Neuronal stem cell (in vitro differentiated cells): ENCODE data around the gene COL25A1.

Experiments
- DNase-seq: peaks from one replicate; pipeline ENCODE4 v3.0.0-alpha.2; 2013; ENCODE audit warnings: low spot score
- H2AFZ ChIP-seq: one replicate; pipeline ENCODE4 v1.6.1; 2013; ENCODE audit warnings: mild to moderate bottlenecking, low read length, inconsistent platforms
- H2AK5ac ChIP-seq: 2 replicates; pipeline ENCODE4 v1.6.1; 2013; ENCODE audit warnings: low read depth, mild to moderate bottlenecking, inconsistent platforms, low read length, moderate library complexity, mixed read lengths
- H2BK120ac ChIP-seq: 2 replicates; pipeline ENCODE4 v1.6.1; 2013; ENCODE audit warnings: low read depth, mild to moderate bottlenecking, inconsistent platforms, low read length, moderate library complexity, mixed read lengths
- H2BK12ac ChIP-seq: one replicate; pipeline ENCODE4 v1.6.1; 2013; ENCODE audit warnings: low read length, inconsistent platforms
- H2BK15ac ChIP-seq: 2 replicates; pipeline ENCODE4 v1.6.1; 2013; ENCODE audit warnings: mild to moderate bottlenecking, low read length, inconsistent platforms, mixed read lengths
- H2BK5ac ChIP-seq: one replicate; pipeline ENCODE4 v1.6.1; 2013; ENCODE audit warnings: inconsistent platforms, mild to moderate bottlenecking, low read length, moderate library complexity
- H3K14ac ChIP-seq: one replicate; pipeline ENCODE4 v1.6.1; 2013; ENCODE audit warnings: low read length, inconsistent platforms
- H3K18ac ChIP-seq: 2 replicates; pipeline ENCODE4 v1.6.1; 2013; ENCODE audit warnings: low read length, inconsistent platforms
- H3K23ac ChIP-seq: 2 replicates; pipeline ENCODE4 v1.6.1; 2013; ENCODE audit warnings: low read depth, mild to moderate bottlenecking, mixed read lengths, low read length, inconsistent platforms; ENCODE audit not compliant: poor library complexity
- H3K27ac ChIP-seq: replicated peaks from 3 replicates; pipeline ENCODE4 v1.5.1; 2013; ENCODE audit warnings: low read length, inconsistent platforms
- H3K27me3 ChIP-seq, 3 experiments: 2 replicates each; pipeline ENCODE4 v1.6.1; 2013; ENCODE audit warnings: low read length in 3 of 3, mild to moderate bottlenecking in 2 of 3, inconsistent platforms in 1 of 3, low read depth in 1 of 3, mixed read lengths in 1 of 3, moderate library complexity in 1 of 3; ENCODE audit not compliant: control insufficient read depth in 3 of 3, insufficient read depth in 3 of 3
- H3K36me3 ChIP-seq, 2 donors: replicated peaks in 1 of 2; 2 replicates each; pipeline ENCODE4 v1.6.1; 2013; ENCODE audit warnings: low read length in 2 of 2; ENCODE audit not compliant: control insufficient read depth in 2 of 2, insufficient read depth in 2 of 2
- H3K4ac ChIP-seq: 2 replicates; pipeline ENCODE4 v1.6.1; 2013; ENCODE audit warnings: inconsistent platforms, mild to moderate bottlenecking, low read length, moderate library complexity
- H3K4me1 ChIP-seq, 2 donors: 1 replicate in 1 of 2; 2 replicates in 1 of 2; pipeline ENCODE4 v1.6.1; 2013; ENCODE audit warnings: low read length in 2 of 2, low read depth in 1 of 2; ENCODE audit not compliant: control insufficient read depth in 2 of 2, insufficient read depth in 1 of 2
- H3K4me2 ChIP-seq: one replicate; pipeline ENCODE4 v1.6.1; 2013; ENCODE audit warnings: mild to moderate bottlenecking, low read length, inconsistent platforms; ENCODE audit not compliant: insufficient read depth, poor library complexity, severe bottlenecking
- H3K4me3 ChIP-seq, 2 donors: 2 replicates each; pipeline ENCODE4 v1.5.1; 2013; ENCODE audit warnings: low read length in 2 of 2, mild to moderate bottlenecking in 2 of 2, inconsistent platforms in 1 of 2, moderate library complexity in 1 of 2
- H3K79me1 ChIP-seq: one replicate; pipeline ENCODE4 v1.6.1; 2013; ENCODE audit warnings: low read depth, mild to moderate bottlenecking, inconsistent platforms, low read length, moderate library complexity
- H3K9ac ChIP-seq: one replicate; pipeline ENCODE4 v1.6.1; 2013; ENCODE audit warnings: mild to moderate bottlenecking, low read depth, low read length, inconsistent platforms; ENCODE audit not compliant: poor library complexity
- H3K9me3 ChIP-seq, 2 donors: replicated peaks in 1 of 2; 2 replicates each; pipeline versions ENCODE3 to v1.6.1; 2013; ENCODE audit warnings: low read length in 2 of 2, mild to moderate bottlenecking in 2 of 2, inconsistent platforms in 1 of 2, low read depth in 1 of 2, mixed read lengths in 1 of 2, moderate library complexity in 1 of 2; ENCODE audit not compliant: control insufficient read depth in 2 of 2, insufficient read depth in 1 of 2
- H4K8ac ChIP-seq: one replicate; pipeline ENCODE4 v1.6.1; 2013; ENCODE audit warnings: low read depth, mild to moderate bottlenecking, inconsistent platforms, low read length, moderate library complexity
- H4K91ac ChIP-seq: one replicate; pipeline ENCODE4 v1.6.1; 2013; ENCODE audit warnings: low read length, low read depth, mild to moderate bottlenecking, inconsistent platforms; ENCODE audit not compliant: poor library complexity
- WGBS, 2 donors: extraction: QIAGEN DNeasy Blood & Tissue Kit; methylation state at CpG; one replicate each; pipeline ENCODE4 v1.1.7; 2013; ENCODE audit warnings: missing lambda C conversion rate in 2 of 2, mixed read lengths in 1 of 2; ENCODE audit not compliant: insufficient read length in 2 of 2, insufficient replicate concordance in 1 of 2; ENCODE audit errors: extremely low coverage in 2 of 2; 5-methylcytosine and 5-hydroxymethylcytosine counted together

The COL25A1 gene

GRCh38 chr4:109172301-109172700 lies 130.2 kb downstream of the COL25A1 start:
- Histone ChIP-seq H3K4me2 (no peak overlapping the region), H2BK120ac (no peak overlapping the region), H2BK12ac (no peak overlapping the region), H3K4me1 (peaks cover 0 to 2% of the 10 kb centered on the region in 2 donors), H3K4ac (no peak overlapping the region), H3K9ac (no peak overlapping the region), H3K36me3 (no peaks in the 10 kb centered on the region), H3K23ac (no peak overlapping the region), H3K27me3 (peaks cover 0 to 11% (median 0%) of the 10 kb centered on the region in 3 experiments), H3K9me3 (no peaks in the 10 kb centered on the region), H2BK5ac (no peak overlapping the region), H4K91ac (no peak overlapping the region), H3K18ac (no peak overlapping the region), H2AFZ (no peak overlapping the region), H2BK15ac (no peak overlapping the region), H3K27ac (no peak overlapping the region), H3K14ac (no peak overlapping the region), H3K79me1 (no peaks in the 10 kb centered on the region), H2AK5ac (no peak overlapping the region), H3K4me3 (no peak overlapping the region), H4K8ac (no peak overlapping the region)
- DNase-seq = no peak
- no CpG with 5 or more reads among the region's 4 CpGs for WGBS, 2 donors

- no peak overlapping the region for H2BK12ac ChIP-seq
- no peak overlapping the region for H4K8ac ChIP-seq
- H3K9me3 ChIP-seq = no peaks in the 10 kb centered on the region
- H2BK120ac ChIP-seq = no peak overlapping the region
- no peak overlapping the region for H2BK15ac ChIP-seq
- no peak overlapping the region for H3K23ac ChIP-seq
- H2AFZ ChIP-seq = no peak overlapping the region
- H3K27ac ChIP-seq = no peak overlapping the region
- no peak overlapping the region for H3K4me3 ChIP-seq
- no peak overlapping the region for H2AK5ac ChIP-seq
- H3K14ac ChIP-seq = no peak overlapping the region
- H3K27me3 ChIP-seq = peaks cover 0 to 19% (median 0%) of the 10 kb centered on the region in 3 experiments
- no peak overlapping the region for H2BK5ac ChIP-seq
- H3K9ac ChIP-seq = no peak overlapping the region
- peaks cover 0 to 2% of the 10 kb centered on the region in 2 donors for H3K4me1 ChIP-seq
- H3K79me1 ChIP-seq = no peaks in the 10 kb centered on the region
- no peak overlapping the region for H4K91ac ChIP-seq
- no peak overlapping the region for H3K18ac ChIP-seq
- H3K4ac ChIP-seq = no peak overlapping the region
- H3K4me2 ChIP-seq = no peak overlapping the region
- no peaks in the 10 kb centered on the region for H3K36me3 ChIP-seq
- no peak for DNase-seq
Observed at GRCh38 chr4:109171070-109171469, 131.4 kb downstream of the COL25A1 start.

DNA sequence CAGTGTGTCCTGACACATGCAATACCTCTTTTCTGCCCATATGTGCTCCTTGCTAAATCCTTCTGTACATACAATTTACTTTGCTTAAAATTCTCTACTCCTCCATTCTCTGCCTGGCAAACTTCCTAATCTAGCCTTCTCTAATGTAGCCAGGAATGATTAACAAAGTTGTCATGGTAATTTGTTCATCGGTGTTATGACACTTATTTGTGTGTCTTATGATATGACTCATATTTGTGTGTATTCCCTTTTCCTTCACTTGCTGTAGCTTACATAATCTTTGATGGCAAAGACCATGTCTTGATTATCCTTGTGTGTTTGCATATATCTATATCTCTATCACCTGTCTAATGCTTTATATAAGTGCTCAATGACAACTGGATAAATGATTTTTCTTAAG lies 133.3 kb downstream of the COL25A1 start:
- no peak overlapping the region for H3K4me3 ChIP-seq
- H3K14ac ChIP-seq = no peak overlapping the region
- no peak overlapping the region for H3K23ac ChIP-seq
- H2BK5ac ChIP-seq = no peak overlapping the region
- H2AK5ac ChIP-seq = no peak overlapping the region
- H4K91ac ChIP-seq = no peak overlapping the region
- no CpG with 5 or more reads among the region's 1 CpG for WGBS, 2 donors
- H3K36me3 ChIP-seq = no peaks in the 10 kb centered on the region
- no peak overlapping the region for H3K4ac ChIP-seq
- H3K4me2 ChIP-seq = no peak overlapping the region
- H2BK12ac ChIP-seq = no peak overlapping the region
- peaks cover 0 to 4% of the 10 kb centered on the region in 2 donors for H3K4me1 ChIP-seq
- no peak overlapping the region for H4K8ac ChIP-seq
- H2BK120ac ChIP-seq = no peak overlapping the region
- H3K9me3 ChIP-seq = no peaks in the 10 kb centered on the region
- no peak overlapping the region for H2AFZ ChIP-seq
- H3K27ac ChIP-seq = no peak overlapping the region
- no peak overlapping the region for H2BK15ac ChIP-seq
- H3K79me1 ChIP-seq = no peaks in the 10 kb centered on the region
- H3K27me3 ChIP-seq = peaks cover 0 to 19% (median 0%) of the 10 kb centered on the region in 3 experiments
- no peak overlapping the region for H3K18ac ChIP-seq
- no peak overlapping the region for H3K9ac ChIP-seq
- no peak for DNase-seq

- no peaks in the 10 kb centered on the region for H3K36me3 ChIP-seq
- no peak overlapping the region for H3K27ac ChIP-seq
- H3K4ac ChIP-seq = no peak overlapping the region
- H4K8ac ChIP-seq = no peak overlapping the region
- WGBS, 2 donors = no CpG with 5 or more reads among the region's 3 CpGs
- H3K23ac ChIP-seq = no peak overlapping the region
- no peak overlapping the region for H3K4me2 ChIP-seq
- H3K4me1 ChIP-seq = peaks cover 0 to 19% of the 10 kb centered on the region in 2 donors
- H2AFZ ChIP-seq = no peak overlapping the region
- H4K91ac ChIP-seq = no peak overlapping the region
- H3K4me3 ChIP-seq = no peak overlapping the region
- no peak overlapping the region for H3K18ac ChIP-seq
- peaks cover 0 to 33% (median 0%) of the 10 kb centered on the region in 3 experiments for H3K27me3 ChIP-seq
- no peak overlapping the region for H2BK120ac ChIP-seq
- H3K79me1 ChIP-seq = no peaks in the 10 kb centered on the region
- H2BK12ac ChIP-seq = no peak overlapping the region
- H3K14ac ChIP-seq = no peak overlapping the region
- no peaks in the 10 kb centered on the region for H3K9me3 ChIP-seq
- no peak overlapping the region for H3K9ac ChIP-seq
- H2AK5ac ChIP-seq = no peak overlapping the region
- no peak overlapping the region for H2BK15ac ChIP-seq
- DNase-seq = no peak
- no peak overlapping the region for H2BK5ac ChIP-seq
Observed at GRCh38 chr4:109166586-109166985, 135.9 kb downstream of the COL25A1 start.
